A549 treated with DMSO at 1 μM for 4 hours (cell line): ENCODE data around the gene ABHD4. TPM values are rescaled to one million over a fixed set of nuclear protein-coding genes. Genes with fewer than 3 reads are reported as not detected.

Experiments used
- total RNA-seq: library from RNA; stranded (reverse); fragments of 200-300 nt; extraction: Qiagen RNA extraction; gene quantifications from 5 replicates; pipeline ENCODE4 v1.2.3, GENCODE V29; 2022; ENCODE audit warnings: low read depth

The ABHD4 gene, protein sequence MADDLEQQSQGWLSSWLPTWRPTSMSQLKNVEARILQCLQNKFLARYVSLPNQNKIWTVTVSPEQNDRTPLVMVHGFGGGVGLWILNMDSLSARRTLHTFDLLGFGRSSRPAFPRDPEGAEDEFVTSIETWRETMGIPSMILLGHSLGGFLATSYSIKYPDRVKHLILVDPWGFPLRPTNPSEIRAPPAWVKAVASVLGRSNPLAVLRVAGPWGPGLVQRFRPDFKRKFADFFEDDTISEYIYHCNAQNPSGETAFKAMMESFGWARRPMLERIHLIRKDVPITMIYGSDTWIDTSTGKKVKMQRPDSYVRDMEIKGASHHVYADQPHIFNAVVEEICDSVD
- 53.9 to 57.4 TPM (median 56.0 TPM) in 5 replicates for total RNA-seq

DNA sequence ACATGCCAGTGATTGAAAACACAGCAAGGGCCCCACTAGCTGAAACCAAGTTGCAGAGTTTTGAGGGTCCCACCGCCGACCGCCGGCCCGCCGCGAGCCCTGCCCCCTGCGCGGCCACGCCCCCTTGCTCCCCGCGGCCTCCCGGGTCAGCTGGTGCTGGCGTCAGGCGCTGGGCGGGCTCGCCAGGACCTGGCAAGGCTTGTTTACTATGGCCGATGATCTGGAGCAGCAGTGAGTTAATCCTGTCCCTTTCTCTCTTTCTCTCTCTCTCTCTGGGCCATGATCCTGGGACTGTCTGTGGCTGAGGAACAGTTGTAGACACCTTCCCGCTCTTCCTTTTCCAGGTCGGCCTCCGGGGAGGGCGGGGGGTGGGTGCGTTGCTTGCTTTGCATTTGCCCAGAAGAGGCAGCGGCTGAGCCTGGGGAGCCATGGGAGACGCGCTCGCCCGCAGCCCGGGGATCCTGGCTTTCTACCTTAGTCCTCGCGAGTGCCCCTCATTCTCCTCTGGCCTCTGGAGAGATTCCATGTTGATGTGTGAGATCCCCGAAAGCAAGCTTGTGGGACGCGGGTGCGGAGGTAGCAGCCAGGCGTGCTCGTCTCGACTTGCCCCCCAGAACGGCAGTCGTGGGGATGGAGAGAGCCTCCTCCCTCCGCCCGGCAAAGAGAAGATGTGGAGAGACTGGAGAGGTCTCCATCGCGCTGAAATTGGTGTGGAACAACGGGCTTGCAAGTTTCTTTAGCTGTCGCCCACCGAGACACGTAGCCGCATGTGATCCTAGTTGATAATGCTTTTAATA, at the start of gene ABHD4:
Gene ABHD4, plus strand, starts transcription at position 202 of the 797 bp plus-strand sequence. Its CDS starts 7 bp downstream, at position 209.

DNA sequence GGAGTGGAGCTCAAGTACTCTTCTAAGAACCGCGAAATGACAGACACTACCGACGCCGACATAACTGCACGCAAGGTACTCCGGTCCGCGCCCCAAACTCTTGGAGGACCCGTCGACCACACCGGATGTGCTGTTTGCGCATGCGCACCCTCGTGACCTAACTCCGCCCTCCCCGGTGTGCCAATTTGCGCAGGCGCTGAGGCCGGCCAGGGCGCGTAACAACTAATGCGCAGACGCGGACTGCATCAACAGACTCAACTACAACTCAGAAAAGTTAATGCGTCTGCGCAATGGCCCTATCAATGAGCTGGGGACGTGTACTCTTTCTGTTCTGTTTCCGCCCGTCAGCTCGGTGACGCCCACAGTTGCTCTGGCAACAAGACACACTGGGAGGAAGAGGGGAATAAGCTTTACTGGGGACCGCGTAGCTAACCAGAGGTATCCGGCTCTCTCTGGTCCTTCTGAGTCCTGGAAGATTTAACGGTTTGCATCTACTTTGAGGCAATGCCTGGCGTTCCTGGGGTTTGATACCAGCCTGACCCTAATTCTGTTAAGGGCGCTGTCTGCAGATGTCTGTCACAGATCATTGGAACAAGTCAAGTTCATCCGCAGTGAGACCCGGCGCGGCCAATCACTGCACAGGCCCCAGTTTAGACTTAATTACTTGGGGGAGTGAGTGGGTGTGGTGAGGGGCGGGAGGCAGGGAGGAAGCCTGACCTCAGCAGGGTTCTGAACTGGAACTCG, 8.8 kb upstream of the ABHD4 start, which contains the start of gene DAD1:
Gene DAD1, minus strand, starts transcription at position 129 of the 744 bp plus-strand sequence. Its CDS starts 67 bp downstream, at position 62.

GRCh38 chr14:22644305-22644635, 46.2 kb downstream of the ABHD4 start, which contains the start of gene OR6J1:
Gene OR6J1 (minus strand): TSS chr14:22644352. CDS start chr14:22634811, 9,541 bp downstream.

Other genes starting within 250 kb of the ABHD4 start
- 335 to 371 TPM (median 366 TPM) in 5 replicates for gene DAD1, start 9.1 kb upstream of the ABHD4 start, total RNA-seq
- gene OR6J1, start 46.1 kb downstream of the ABHD4 start, total RNA-seq, result not detected in 5 replicates
- gene OXA1L, start 168.4 kb downstream of the ABHD4 start, total RNA-seq, result 152 to 169 TPM (median 161 TPM) in 5 replicates
- gene SLC7A7, start 217.1 kb downstream of the ABHD4 start, total RNA-seq, result 9.8 to 19.1 TPM (median 12.0 TPM) in 5 replicates
- 135 to 197 TPM (median 194 TPM) in 5 replicates for gene MRPL52, start 231.6 kb downstream of the ABHD4 start, total RNA-seq
- gene MMP14, start 238.3 kb downstream of the ABHD4 start, total RNA-seq, result 0.52 to 1.3 TPM (median 0.75 TPM) in 5 replicates